Erythroblast (primary cell): ENCODE measurements around the gene POLD2.

Experiments
- GATA1 ChIP-seq: IDR thresholded peaks from 2 replicates; pipeline ENCODE4 v1.6.1; 2011; ENCODE audit warnings: low read depth, mild to moderate bottlenecking, control low read depth, low read length, moderate library complexity
- POLR2A ChIP-seq: IDR thresholded peaks from 2 replicates; pipeline ENCODE4 v1.6.1; 2011; ENCODE audit warnings: mild to moderate bottlenecking, low read length

GRCh38 chr7:44101303-44101965 lies 21.9 kb downstream of the POLD2 start:
- TF ChIP-seq POLR2A (no peak), GATA1 (no peak)
